Measurements from ENCODE around the gene TIE1.

TIE1 gene

DNA sequence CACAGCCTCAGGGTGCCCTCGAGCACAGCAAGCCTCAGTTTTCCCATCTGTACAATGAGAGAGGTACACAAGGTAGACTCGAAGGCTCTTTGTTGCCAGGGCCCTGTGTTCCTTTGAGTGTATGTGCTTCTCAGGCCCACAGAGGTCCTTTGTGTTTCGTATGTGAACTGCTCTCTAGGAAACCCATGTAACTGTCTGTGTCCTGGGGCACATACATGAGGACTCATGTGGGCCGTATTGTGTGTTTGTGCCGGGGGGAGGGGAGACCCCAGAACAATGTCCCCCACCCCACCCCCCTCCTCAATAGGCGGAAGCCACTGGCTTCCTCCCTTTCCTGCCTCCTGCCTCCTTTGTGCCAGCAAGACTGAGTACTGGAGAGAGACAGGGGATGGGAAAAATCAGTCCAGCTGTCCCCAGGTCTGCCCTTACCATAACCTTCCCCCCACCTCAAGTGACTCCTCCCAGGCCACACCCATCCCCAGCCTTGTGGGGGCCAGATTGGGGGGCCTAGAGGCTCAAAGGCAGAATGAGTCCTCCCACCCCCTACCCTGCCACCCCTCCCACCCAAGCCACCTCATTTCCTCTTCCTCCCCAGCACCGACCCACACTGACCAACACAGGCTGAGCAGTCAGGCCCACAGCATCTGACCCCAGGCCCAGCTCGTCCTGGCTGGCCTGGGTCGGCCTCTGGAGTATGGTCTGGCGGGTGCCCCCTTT, at the start of gene TIE1:
TSS of gene TIE1 (plus strand) at position 605 of the 717 bp plus-strand sequence. CDS start at position 695, 90 bp downstream.
- no peak for DNase-seq (ENCODE audit: low read depth)

DNA sequence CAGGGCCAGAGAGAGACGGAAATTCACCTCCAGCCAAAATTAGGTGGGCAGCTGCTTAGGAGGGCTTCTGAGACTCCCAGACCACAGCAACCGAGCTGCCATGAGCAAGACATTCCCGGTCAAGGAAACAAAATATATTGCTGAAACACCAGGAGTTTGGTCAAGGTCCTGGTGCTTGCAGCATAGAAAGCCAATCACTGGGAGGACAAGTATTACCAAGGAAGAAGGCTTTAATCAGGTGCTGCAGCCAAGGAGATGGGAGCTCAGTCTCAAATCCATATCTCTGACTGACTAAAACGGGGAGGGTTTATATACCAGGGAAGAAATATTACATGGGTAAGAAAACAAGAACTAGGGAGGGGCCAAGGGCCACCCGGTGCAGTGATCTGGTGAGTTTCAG, 49.8 kb upstream of the TIE1 start:
- DNase-seq (ENCODE audit: low read depth), result no peak

DNA sequence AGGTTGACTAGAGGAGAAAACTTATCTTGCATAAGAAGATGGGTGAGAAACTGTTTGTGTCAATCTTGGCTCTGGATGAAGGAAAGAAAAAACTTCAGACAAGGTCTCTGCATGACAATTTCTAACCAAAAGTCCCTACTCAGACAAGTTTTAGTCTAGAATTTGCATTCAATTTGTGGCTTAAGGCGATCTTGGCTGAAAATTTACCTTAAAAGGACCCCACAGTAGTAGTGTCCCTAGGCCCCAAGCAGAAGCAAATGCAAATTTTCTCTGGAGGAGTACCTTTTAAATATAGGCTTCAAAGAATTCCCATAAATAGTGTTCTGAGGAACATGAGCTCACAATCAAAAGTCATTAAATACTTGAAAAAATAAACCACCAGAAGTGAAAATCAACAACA, 48.6 kb upstream of the TIE1 start:
- DNase-seq (ENCODE audit: low read depth), result no peak

DNA sequence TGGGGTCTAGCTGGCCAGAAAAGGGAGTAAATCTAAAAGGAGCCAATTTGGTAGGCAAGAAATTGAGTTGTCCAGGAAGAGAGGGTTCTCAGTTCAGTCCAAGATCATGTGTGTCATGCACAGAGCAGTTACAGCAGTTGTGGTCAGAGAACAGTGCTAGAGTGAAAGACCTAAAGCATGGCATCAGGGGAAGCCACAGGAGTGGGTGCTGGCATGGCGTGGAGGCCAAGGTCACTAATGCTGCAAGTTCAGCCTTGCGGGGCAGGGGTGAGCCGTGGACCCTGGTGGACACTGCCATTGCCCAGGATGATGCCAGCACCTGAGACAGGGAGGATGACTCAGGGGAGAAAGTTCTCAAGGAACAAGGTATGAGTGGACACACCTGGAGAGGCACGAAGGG, 47.6 kb upstream of the TIE1 start:
- no peak for DNase-seq (ENCODE audit: low read depth)

DNA sequence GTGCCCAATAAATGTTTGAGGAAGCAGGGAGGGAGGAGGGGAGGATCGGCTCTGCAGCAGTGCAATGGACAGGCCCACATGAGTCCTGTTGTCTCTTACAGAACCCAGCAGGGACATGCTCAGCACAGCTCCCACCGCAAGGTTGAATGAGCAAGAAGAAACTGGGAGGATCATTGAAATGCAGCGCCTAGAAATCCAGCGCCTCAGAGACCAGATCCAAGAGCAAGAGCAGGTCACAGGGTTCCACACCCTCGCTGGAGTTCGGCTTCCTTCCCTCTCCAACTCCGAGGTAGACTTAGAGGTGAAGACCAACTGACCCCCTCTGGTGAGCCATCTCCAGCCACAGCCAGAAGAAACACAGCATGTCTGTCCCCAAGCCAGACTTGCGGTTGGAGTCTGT, 46.9 kb upstream of the TIE1 start:
- no peak for DNase-seq (ENCODE audit: low read depth)

DNA sequence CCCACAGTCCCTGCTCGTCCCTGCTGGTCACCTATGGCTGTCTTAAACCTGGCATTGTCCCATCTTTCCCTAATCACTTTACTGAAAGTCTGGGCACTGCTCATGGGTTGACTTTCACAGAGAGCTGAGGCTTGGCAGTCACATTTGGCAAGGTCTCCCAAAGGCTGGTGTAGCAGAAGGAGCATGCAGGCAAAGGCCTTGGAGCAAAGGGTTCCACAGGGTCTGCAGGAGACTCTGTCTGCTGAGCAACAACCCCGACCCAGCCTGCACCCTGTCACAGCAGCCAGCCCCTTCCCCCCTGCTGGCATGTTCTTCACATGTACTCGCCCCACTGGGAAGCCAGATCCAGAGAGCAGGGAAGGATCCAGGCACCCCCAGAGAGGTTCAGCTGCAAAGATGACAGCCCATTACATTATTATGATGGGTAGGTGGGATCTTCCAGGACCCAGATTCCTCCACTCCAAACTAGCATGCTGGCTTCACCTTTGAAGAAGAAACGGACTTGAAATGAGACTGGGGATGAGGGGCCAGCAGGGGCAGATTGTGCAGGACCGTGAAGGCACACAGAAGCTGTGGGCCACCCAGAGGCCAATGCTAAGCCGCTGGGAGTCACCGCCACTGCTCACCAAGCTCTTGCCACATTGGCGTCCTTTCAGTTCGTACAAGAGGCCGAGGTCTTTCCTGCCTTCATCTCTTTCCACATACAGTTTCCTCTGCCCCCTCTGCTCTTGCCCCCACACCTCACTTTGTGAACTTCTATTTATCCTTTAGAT, 45.2 kb upstream of the TIE1 start:
- no peak for DNase-seq (ENCODE audit: low read depth)

DNA sequence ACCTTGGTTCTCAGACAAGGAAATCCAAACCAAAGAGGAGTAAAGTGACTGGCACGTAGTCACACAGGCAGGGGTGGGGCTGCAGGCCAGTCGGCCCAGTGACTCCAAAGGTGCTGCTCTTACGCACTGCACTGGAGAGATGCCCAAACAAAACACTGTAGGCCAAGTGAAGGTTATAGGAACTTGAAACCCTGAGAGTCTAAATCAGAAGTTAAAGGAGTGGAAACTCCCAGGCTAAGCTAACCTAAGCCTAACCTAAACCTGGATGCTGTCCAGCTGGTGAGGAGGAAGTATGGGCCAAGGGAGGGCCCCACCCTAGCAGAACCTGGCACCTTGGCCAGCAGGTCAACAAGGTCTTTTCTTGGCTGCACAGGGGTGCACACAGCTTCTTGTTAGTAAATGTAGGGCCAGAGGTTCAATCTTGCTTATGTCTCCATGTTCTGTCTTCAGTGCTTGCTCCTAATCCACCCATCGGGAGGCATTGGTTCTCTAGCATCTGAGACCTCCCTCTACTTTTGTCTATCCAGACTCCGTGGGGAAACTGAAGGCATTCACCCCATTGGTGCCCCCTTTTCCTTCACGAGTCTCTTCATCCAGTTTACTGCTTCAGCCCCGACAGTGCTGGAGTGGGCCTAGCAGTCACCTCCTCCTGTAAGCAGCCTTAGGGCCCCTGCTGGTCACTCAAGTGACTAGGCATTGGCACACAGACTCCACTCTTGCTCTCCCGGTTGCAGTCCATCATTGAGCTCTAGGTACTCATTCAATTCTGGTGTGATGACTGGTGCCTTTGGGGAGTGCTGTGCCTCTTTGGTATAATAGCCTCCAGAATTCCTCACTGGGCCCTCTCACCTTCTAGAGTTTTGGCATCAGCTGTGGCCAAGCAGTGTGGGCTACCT, 43.9 kb upstream of the TIE1 start:
- DNase-seq (ENCODE audit: low read depth), result no peak

DNA sequence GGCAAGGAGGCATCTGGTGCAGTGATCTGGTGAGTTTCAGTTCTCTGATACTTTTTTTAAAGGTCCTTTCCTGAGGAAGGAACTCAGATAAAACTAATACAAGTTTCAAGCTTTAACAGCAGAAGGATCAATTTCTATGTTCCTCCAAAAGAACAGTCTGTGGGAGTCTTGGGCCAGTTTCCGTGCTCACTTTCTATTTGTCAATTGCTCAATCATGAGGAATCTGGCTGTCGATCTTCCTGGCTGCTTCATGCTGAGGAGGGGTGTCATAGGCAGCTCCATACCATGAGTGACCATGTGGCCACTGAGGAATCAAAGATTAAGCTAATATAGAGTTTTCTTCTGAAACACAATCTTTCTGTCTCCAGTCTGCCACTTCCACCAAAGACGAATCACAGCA, 42.4 kb upstream of the TIE1 start:
- no peak for DNase-seq (ENCODE audit: low read depth)

DNA sequence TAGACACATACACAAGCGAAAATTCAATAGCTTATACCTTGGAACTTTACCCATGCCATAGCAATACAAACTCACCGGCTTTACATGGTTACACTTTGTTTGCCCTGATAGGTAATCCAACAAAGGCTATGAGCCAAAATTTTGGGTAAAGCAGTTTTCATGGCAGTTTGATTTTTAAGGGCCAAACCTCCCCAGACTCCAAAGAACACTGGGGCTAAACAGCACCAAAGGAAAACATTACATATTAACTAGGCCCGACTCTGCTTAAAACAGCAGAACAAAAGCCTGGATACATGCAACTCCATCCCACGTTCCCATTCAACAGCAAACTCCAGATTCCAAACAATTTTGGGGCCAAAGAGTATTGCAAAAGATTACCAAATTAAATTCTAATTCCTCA, 35.4 kb upstream of the TIE1 start:
- DNase-seq (ENCODE audit: low read depth), result no peak

DNA sequence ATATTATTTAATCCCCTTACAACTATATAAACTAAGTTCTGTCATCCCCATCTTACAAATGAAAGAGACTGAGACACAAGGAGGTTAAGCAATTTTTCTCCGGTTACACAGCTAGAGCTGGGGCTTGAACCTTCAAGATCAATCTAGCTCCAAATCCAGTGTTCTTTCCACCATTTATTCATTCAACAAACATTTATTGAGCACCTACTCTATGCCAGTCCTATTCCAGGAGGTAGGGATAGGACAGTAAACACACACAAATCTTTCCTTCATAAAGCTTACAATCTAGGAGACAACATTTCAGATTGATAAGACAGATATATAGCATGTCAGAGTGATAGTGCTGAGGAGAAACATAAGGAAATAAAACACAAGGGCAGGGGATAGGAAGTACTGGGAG, 33.9 kb upstream of the TIE1 start:
- no peak for DNase-seq (ENCODE audit: low read depth)

DNA sequence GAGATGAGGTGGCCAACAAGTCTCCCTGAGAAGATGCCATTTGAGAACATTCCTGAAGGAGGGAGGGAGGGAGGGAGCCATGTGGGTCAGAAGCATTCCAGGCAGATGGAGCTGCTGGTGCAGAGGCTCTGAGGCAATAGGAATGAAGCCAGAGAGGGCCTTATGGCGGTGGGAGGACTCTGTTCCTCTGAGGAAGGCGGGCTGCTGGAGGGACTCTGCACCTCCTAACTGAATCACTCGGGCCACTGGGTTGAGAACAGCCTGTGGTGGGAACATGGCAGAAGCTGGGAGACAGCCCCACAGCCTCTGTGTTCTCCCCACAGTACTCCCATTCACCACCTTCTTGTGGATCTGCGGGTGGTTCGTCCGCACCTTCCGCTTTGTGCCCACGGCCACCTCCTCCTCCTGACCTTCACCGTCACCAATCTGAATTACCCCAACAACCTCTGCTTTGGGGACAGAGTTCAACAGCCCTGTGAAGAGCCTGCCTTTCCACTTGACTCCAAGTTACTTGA, 33.4 kb upstream of the TIE1 start:
- DNase-seq (ENCODE audit: low read depth), result peak; percentile 91

DNA sequence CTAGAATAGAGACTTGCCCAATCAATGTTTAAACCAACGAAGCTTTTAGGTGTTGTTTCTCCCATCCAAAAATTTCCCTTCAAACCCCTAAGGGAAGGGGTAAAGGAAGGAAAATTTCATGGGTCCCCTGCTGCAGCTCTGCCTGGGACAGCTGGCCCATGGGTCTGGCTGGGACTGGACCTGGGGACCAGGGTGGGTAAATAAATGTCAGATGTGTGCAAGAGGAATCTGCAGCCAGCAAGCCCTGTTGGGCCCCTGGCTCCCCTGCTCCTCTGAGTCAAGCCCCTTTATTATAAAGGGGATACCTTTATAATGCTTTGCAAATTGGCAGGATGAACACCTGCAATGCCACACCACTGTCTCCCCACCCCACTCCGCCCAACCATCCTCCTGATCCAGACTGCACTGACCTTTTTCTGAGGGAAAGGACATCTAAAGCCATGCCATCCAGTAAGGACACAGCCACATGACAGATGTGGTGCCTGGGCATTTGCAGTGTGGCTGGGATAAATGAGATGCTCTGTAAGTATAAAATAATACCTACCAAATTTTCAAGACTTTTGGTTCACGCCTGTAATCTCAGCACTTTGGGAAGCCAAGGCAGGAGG, 32.9 kb upstream of the TIE1 start:
- no peak for DNase-seq (ENCODE audit: low read depth)

DNA sequence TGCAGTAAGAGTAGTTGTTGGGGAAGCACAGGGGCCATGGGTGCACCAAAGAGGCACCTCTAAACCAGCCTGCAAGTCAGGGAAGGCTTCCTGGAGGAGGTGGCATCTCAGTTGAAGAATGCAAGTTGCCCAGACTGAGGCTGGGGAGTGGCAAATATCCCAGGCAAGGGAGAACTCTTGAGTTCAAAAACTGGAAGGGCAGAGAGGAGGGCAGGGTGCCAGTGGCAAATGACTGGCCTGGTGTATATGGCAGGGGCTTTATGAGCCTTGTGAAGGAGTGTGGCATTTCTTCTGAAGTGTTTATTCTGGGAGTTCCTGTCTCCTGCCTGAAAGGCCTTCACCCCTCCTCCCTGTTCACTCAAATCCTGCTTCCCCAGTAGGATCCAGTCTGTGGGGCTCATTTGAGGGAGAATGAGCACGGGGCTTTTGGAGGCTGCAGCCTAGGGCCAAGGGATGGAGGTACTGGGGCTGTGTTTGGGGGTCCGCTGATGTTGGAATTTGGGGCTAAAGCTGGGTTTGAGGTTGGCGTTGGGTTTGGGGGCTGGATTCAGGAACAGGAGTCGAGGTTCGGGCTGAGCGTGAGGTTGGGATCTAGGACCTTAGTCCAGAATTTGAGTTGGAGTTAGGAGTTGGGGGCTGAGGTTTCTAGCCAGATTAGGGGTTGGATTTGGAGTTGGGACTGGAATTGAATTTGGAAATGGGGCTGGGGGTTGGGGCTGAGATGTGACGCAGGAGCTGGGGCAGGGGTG, 31.0 kb upstream of the TIE1 start, which contains the start of gene TMEM125:
TSS of gene TMEM125 (plus strand) at position 357 of the 749 bp plus-strand sequence. CDS start 2,740 bp downstream, outside the sequence.
- DNase-seq (ENCODE audit: low read depth), result no peak

DNA sequence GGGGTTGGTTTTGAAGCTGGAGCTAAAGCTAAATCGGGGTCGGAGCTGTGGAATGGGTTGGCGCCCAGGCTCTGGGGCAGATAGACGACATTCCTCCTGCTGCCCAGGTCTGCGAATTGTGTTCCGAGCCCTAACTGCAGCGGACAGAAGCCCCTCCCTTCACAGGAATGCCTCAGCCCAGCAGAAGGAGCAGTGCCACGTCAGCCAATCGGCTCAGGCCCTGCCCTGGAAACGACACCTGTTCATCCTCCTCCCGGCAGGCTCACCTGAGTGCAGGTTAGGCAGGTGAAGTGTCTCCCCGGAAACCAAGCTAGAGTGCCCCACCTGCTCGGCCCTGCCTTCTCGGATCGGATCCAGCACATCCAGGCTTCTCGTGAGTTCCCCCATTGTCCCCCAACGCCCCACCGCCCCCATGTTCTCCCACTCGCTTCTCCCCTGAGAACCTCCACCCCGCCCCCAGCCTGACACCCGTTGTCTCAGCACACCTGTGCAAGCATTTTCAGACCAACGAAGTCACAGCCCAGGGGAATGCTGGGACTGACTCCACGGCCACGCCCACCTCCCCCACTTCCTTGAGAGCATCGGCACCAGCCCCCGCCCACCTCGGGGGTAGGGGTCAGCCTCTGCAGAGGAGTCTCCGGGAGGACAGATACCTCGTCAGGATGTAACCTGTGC, 30.2 kb upstream of the TIE1 start:
- DNase-seq (ENCODE audit: low read depth), result no peak

DNA sequence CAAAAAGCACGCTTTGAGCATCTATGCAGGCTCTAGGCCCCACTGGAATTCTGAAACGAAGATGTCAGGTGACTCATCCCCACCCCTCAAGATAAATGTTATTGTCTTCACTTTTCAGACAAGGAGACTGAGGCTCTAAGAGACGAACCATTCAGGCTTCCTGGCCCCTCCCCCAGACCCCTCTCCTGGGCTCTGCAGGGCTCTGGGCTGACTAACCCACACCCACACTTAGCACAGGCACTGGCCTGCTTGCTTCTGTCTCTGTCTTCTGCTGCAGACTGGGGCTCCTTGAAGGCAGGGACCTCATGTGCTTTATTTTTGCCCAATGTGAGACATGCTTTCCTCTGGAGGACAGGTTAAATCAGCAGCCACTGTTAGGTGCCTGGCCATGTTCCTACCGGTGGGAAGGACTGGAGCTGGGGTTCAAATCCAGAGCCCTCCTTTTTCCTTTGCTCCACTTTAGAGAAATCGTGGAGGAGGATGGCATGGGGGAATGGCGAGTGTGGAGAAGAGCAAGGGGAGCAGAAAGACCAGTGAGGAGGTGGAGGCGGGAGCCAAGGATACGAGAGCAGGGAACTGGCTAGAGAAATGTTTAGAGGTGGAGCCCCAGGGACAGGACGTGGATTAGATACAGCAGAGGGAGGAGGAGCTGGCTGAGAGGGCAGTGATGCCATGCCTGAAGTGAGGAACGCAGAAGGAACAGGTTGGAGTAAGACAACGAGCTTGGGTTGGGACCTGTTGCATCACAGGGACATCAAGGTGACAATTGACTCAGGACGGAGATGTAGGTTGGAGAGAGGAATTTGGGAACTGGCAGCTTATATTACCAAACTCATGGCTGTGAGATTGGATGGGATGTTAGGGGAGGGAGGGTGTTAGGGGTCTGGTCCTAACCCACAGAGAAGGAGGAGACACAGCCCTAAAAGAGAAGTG, 29.3 kb upstream of the TIE1 start:
- DNase-seq (ENCODE audit: low read depth), result no peak

DNA sequence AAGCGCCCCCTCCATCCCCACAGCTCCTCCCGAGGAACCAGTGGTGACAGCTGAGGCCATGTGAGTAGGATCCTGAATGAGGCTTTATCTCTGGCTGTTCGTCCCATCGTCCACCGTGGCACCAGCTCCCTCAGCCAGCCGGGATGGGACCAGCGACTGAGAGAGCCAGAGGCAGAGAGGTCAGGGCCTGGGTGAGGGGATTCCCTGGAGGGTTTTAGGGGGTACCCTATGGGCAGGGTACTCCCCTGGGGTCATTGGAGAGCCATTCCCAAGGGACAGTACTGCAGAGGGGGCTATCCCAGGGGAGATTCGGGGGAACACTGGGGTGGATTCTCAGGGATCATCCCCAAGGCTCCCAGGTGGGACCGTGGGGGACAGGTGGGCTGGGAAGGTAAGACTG, 28.6 kb upstream of the TIE1 start:
- no peak for DNase-seq (ENCODE audit: low read depth)

DNA sequence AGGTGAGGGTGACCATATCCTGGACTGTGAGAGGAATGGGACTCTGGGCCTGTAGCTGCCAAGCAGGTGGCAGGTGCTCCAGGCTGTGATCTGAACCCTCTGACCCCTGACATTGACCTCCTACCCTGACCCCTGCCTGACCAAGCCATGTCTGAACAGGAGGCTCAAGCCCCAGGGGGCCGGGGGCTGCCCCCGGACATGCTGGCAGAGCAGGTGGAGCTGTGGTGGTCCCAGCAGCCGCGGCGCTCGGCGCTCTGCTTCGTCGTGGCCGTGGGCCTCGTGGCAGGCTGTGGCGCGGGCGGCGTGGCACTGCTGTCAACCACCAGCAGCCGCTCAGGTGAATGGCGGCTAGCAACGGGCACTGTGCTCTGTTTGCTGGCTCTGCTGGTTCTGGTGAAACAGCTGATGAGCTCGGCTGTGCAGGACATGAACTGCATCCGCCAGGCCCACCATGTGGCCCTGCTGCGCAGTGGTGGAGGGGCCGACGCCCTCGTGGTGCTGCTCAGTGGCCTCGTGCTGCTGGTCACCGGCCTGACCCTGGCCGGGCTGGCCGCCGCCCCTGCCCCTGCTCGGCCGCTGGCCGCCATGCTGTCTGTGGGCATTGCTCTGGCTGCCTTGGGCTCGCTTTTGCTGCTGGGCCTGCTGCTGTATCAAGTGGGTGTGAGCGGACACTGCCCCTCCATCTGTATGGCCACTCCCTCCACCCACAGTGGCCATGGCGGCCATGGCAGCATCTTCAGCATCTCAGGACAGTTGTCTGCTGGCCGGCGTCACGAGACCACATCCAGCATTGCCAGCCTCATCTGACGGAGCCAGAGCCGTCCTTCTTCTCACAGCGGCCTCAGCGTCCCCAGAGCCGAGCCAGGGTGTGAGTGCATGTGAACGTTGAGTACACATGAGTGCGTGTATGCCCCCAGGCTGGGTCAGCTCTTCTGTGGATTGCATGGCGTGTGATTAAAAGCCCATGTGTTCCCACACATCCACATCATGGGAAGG, 27.9 kb upstream of the TIE1 start:
- no peak for DNase-seq (ENCODE audit: low read depth)

DNA sequence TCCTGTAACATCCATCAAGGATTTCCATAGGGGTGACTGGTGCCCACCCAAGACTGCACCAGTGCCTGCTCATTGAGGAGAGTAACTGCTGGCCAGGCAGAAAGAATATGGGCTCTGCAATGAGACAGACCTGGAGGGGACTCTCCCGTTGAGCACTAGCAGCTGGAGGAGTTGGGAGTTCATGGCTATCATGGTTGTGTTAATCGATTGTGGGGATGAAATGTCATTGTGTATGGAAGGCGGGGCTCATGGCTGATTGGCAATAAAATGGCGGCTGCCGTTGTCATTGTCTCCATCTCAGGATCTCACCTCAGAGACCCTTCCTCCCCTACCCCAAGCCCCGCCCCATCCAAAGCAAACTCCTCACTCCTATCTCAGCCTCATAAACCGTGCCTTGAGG, 27.1 kb upstream of the TIE1 start:
- DNase-seq (ENCODE audit: low read depth), result no peak
